Heart right ventricle (tissue), 16 donors: Measurements from ENCODE around the gene RXRA. TPM values are rescaled to one million over a fixed set of nuclear protein-coding genes. Genes with fewer than 3 reads are reported as not detected.

Experiments used
- ATAC-seq, 8 donors: fragments of 200-7000 bp; cut with Tn5 transposase; one replicate each; pipeline ENCODE4 v1.9.1; 2020; ENCODE audit warnings: mild to moderate bottlenecking in 8 of 8, moderate library complexity in 8 of 8, moderate number of reproducible peaks in 1 of 8
- DNase-seq, 2 donors: peaks; one replicate each; pipeline ENCODE4 v3.0.0-alpha.2; 2020
- H3K27ac ChIP-seq, 10 donors: fragments of 200-600 bp; sonication (generic) in 2 of 10; one replicate each; pipeline versions ENCODE4 v1.5.0 to v1.8.0; 2020 to 2022; ENCODE audit warnings: mild to moderate bottlenecking in 3 of 10
- H3K27me3 ChIP-seq, 7 donors: fragments of 200-600 bp; one replicate each; pipeline ENCODE4 v1.8.0; 2021 to 2022; ENCODE audit warnings: mild to moderate bottlenecking in 2 of 7
- H3K36me3 ChIP-seq, 9 donors: fragments of 200-600 bp; sonication (generic) in 1 of 9; one replicate each; pipeline versions ENCODE4 v1.5.0 to v1.8.0; 2020 to 2022; ENCODE audit warnings: mild to moderate bottlenecking in 2 of 9
- H3K4me1 ChIP-seq, 9 donors: fragments of 200-600 bp; sonication (generic) in 1 of 9; one replicate each; pipeline versions ENCODE4 v1.5.0 to v1.8.0; 2020 to 2022; ENCODE audit warnings: mild to moderate bottlenecking in 4 of 9
- H3K4me3 ChIP-seq, 10 donors: fragments of 200-600 bp; sonication (generic) in 2 of 10; one replicate each; pipeline versions ENCODE4 v1.5.0 to v1.8.0; 2020 to 2022; ENCODE audit warnings: mild to moderate bottlenecking in 7 of 10, moderate library complexity in 2 of 10
- H3K9me3 ChIP-seq, 11 donors: fragments of 200-600 bp in 10 of 11; sonication (generic) in 2 of 11; one replicate each; pipeline versions ENCODE4 v1.5.0 to v1.8.0; 2013 to 2022; ENCODE audit warnings: mild to moderate bottlenecking in 2 of 11, control low read depth in 1 of 11, moderate library complexity in 1 of 11
- WGBS, 2 donors: extraction: QIAGEN DNeasy Blood & Tissue Kit; methylation state at CpG; one replicate each; pipeline ENCODE4 v1.1.7; 2013; ENCODE audit warnings: inconsistent platforms in 1 of 2; 5-methylcytosine and 5-hydroxymethylcytosine counted together
- intact Hi-C, 10 donors: fragments of 100-400 bp; cut with DNase I; formaldehyde crosslinking; loops; one replicate each; pipeline versions ENCODE4 v1.11.1 to v1.14.2; 2022
- polyA plus RNA-seq, 2 donors: library from polyadenylated mRNA; stranded (reverse); fragments of 200-250 nt; gene quantifications; one replicate each; pipeline ENCODE4 v1.2.3, GENCODE V29; 2013
- total RNA-seq, 10 donors: library from RNA; stranded (reverse); fragmentation: NEBNext Ultra II Directional in 3 of 10; extraction: Animal tissue kit (Norgen Biotek cat#: 25700) in 3 of 10; gene quantifications; one replicate each; pipeline versions ENCODE4 v1.2.1 to v1.2.4, GENCODE V29; 2021 to 2023
- TF ChIP-seq, protein P1 (sequence below), 9 donors: fragments of 200-600 bp; sonication (generic) in 2 of 9; IDR thresholded peaks; one replicate each; pipeline versions ENCODE4 v1.5.0 to v1.8.0; 2021 to 2022; ENCODE audit warnings: antibody characterized with exemption in 9 of 9, mild to moderate bottlenecking in 5 of 9, moderate library complexity in 1 of 9
- donor health status: Arrhythmogenic right ventricular cardiomyopathy.
- donor health status: ischemic (EF 13 %, LVEDD 7.1; RV severe dilation, severe dysfunction).
- donor health status: healthy with polysubstance abuse.
- donor health status: DM: no; HTN: yes; CAD: no.
- donor health status: DM: no; HTN: no; CAD: no.
- donor health status: ischemic (EF 25% LVEDD 6.9; RV normal size, moderate dysfunction).
- donor health status: ischemic (EF 25% LVEDD 5.7; RV mildly dilated, moderate dysfunction).
- donor health status: healthy.
- donor health status: DM: yes; HTN: yes; CAD: no.
- donor health status: Ischemic cardiomyopathy.
- donor health status: ischemic (EF 35%, LVEDD 5.7; RV mildly dilated, moderate dysfunction).
- donor health status: nonischemic (EF 11% LVEDD 7.7; RV severe dilation, severe dysfunction).
- donor health status: DM: yes; HTN: yes; CAD: no.
- donor health status: PGD.
- donor health status: ischemic (EF 29% LVEDD 5.4; RV normal size, mild dysfunction).
- donor health status: nonischemic (EF 23%, LVEDD 6.1; RV moderate dilation, normal function).

RXRA gene
- total and polyA plus RNA-seq, 12 donors = 22.6 to 92.3 (median 42.0) TPM

DNA sequence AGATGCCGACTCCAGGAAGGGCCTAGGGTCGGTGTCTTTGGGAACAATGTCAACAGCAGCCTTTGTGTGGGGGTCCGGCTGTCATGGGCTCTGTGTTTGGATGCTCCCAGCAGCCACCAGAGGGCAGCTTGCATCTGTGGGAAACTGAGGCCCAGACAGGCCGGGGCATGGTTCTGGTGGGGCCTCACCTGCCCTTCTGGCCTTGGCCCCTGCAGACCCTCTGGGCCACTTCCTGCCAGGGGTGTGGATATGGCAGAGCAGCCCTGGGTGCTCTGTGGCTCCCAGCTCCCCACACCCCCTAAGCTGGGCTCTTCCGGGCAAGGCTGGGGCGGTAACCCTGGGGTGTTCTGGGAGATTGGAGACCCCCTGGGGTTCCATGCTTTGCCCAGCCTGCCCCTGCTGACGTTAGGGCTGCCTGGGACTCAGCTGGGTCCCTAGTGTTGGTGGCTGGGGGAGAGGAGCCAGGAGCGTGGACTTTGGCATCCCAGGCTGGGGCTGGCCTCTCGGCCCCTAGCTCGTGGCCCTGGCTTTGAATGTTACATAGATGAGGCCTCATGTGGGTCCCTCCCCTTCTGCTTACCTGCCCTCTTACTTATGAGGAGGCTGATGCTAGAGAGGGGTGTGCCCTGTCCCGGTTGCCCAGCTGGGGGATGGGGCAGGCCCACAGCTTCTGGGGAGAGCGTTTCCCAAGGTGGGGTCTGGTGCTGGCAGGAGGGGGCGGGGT is 38.3 kb downstream of the RXRA start:
- no peaks in the 10 kb centered on the region for H3K27me3 ChIP-seq
- WGBS, 2 donors = 74 to 84% methylated on average over 13 of the region's 13 CpGs
- intact Hi-C loops = loop anchor here in 4 of 10 donors (5.0 kb wide), 3 partner anchors 32 to 68 kb away; no protein-coding TSS in a partner anchor
- H3K36me3 ChIP-seq = no peaks in the 10 kb centered on the region
- H3K9me3 ChIP-seq = no peaks in the 10 kb centered on the region
- H3K4me3 ChIP-seq = no peak overlapping the region
- peak overlapping the region in 4 of 10 donors; percentile 69 to 94 (median 82) for H3K27ac ChIP-seq
- no peak for DNase-seq
- H3K4me1 ChIP-seq = peaks cover 50 to 91% (median 82%) of the 10 kb centered on the region in 9 donors
- TF ChIP-seq, protein P1, sequence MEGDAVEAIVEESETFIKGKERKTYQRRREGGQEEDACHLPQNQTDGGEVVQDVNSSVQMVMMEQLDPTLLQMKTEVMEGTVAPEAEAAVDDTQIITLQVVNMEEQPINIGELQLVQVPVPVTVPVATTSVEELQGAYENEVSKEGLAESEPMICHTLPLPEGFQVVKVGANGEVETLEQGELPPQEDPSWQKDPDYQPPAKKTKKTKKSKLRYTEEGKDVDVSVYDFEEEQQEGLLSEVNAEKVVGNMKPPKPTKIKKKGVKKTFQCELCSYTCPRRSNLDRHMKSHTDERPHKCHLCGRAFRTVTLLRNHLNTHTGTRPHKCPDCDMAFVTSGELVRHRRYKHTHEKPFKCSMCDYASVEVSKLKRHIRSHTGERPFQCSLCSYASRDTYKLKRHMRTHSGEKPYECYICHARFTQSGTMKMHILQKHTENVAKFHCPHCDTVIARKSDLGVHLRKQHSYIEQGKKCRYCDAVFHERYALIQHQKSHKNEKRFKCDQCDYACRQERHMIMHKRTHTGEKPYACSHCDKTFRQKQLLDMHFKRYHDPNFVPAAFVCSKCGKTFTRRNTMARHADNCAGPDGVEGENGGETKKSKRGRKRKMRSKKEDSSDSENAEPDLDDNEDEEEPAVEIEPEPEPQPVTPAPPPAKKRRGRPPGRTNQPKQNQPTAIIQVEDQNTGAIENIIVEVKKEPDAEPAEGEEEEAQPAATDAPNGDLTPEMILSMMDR (IDR thresholded peaks at IDR 0.05) = peak in 7 of 9 donors; percentile 20 to 29 (median 26)
- ATAC-seq = no peak

DNA sequence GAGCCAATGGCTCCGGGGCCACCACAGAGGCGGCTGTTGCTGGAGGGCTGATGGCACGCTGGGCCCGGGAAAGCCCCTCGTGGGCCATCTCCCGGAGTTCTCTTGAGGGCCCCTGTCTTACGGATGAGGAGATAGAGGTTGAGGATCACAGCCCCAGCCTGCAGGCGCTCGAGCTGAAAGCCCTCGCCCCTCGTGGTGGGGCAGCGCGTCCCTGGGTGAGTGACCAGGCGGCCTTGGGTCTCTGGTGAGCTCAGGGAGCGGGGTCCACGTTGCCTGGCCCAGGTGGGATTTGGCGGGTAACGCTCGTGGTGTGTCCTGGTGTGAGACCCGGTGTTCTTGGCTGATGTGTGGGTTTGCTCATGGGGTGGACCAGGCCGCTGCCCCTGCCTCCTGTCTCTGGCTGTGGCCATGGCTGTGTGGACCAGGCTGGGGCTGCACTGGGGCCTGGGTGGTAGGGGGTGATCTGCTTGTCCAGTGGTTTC is 38.9 kb downstream of the RXRA start:
- 86% methylated on average over 21 of the region's 21 CpGs for WGBS, 2 donors
- ATAC-seq (no peak), DNase-seq (no peak)
- Histone ChIP-seq H3K9me3 (no peaks in the 10 kb centered on the region), H3K36me3 (no peaks in the 10 kb centered on the region), H3K4me1 (peaks cover 57 to 91% (median 82%) of the 10 kb centered on the region in 9 donors), H3K27ac (peak overlapping the region in 8 of 10 donors; percentile 67 to 94 (median 78)), H3K4me3 (no peak overlapping the region), H3K27me3 (no peaks in the 10 kb centered on the region)
- intact Hi-C loops = loop anchor here in 4 of 10 donors (5.0 kb wide), 3 partner anchors 33 to 67 kb away; no protein-coding TSS in a partner anchor
- TF ChIP-seq, protein P1 (IDR thresholded peaks at IDR 0.05) = no peak

GRCh38 chr9:134365791-134366222 is 39.6 kb downstream of the RXRA start:
- TF ChIP-seq, protein P1 (IDR thresholded peaks at IDR 0.05) = peak in 4 of 9 donors; percentile 15 to 42 (median 36)
- ATAC-seq (peak; percentile 45 to 74 (median 59)), DNase-seq (peak; percentile 62 to 71)
- intact Hi-C loops = loop anchor here in 4 of 10 donors (5.0 kb wide), 3 partner anchors 34 to 66 kb away; no protein-coding TSS in a partner anchor
- no peaks in the 10 kb centered on the region for H3K27me3 ChIP-seq
- H3K4me3 ChIP-seq = peak overlapping the region in 2 of 10 donors; percentile 24 to 45
- peaks cover 60 to 91% (median 82%) of the 10 kb centered on the region in 9 donors for H3K4me1 ChIP-seq
- H3K27ac ChIP-seq = peak overlapping the region; percentile 11 to 94 (median 73)
- no peaks in the 10 kb centered on the region for H3K36me3 ChIP-seq
- no peaks in the 10 kb centered on the region for H3K9me3 ChIP-seq
- 6 to 7% methylated on average over 14 of the region's 14 CpGs for WGBS, 2 donors

- WGBS, 2 donors = 10 to 11% methylated on average over 25 of the region's 25 CpGs
- intact Hi-C loops = loop anchor here in 4 of 10 donors (5.0 kb wide), 3 partner anchors 34 to 66 kb away; no protein-coding TSS in a partner anchor
- peak overlapping the region in 7 of 10 donors; percentile 3 to 45 (median 24) for H3K4me3 ChIP-seq
Observed at GRCh38 chr9:134366223-134367031, 40.2 kb downstream of the RXRA start.

More at GRCh38 chr9:134366223-134367031, 40.2 kb downstream of the RXRA start:
- Histone ChIP-seq H3K36me3 (no peaks in the 10 kb centered on the region), H3K4me1 (peaks cover 60 to 91% (median 82%) of the 10 kb centered on the region in 9 donors), H3K27ac (peak overlapping the region; percentile 11 to 94 (median 73)), H3K9me3 (no peaks in the 10 kb centered on the region), H3K27me3 (no peaks in the 10 kb centered on the region)
- TF ChIP-seq, protein P1 (IDR thresholded peaks at IDR 0.05) = no peak
- ATAC-seq = peak; percentile 82 to 90 (median 87)
- DNase-seq = peak; percentile 89 to 92
